Left hindlimb (tissue), 1 donor: Measurements from ENCODE around the gene TBC1D16.
A peak's percentile ranks its signal among the peaks of the same experiment; 100 is the strongest.
"Not testable (repeated sequence)": the region's sequence is repeated elsewhere in the genome, so short reads cannot be mapped to it uniquely, and the experiment has no call there.

Experiments used
- DNase-seq: peaks from one replicate; pipeline ENCODE4 v3.0.0-alpha.2; 2018

TBC1D16 gene

DNA sequence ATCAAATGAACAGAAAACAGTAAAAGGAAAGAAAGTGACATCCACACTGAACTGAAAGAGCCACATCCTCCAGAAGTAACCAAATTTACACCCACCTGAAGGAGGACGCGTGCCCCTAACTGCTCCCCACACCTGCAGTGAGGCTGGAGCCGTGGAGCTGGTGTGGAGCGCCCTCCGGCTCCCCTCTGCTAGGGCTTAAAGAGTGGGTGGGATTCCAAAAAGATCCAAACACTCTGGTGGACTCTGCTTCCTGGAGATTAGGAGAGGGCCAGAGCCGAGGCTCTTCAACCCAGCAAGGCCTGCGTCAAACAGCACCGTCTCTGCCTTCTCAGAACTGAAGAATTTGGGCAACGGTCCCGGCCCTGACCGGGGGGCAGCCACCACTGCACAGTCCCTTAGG lies 16.0 kb upstream of the TBC1D16 start:
- no peak for DNase-seq

- no peak for DNase-seq
These were observed 15.0 kb upstream of the TBC1D16 start for GRCh38 chr17:80050706-80051105.

- DNase-seq: no peak
These were observed 14.3 kb upstream of the TBC1D16 start for GRCh38 chr17:80049986-80050385.

DNA sequence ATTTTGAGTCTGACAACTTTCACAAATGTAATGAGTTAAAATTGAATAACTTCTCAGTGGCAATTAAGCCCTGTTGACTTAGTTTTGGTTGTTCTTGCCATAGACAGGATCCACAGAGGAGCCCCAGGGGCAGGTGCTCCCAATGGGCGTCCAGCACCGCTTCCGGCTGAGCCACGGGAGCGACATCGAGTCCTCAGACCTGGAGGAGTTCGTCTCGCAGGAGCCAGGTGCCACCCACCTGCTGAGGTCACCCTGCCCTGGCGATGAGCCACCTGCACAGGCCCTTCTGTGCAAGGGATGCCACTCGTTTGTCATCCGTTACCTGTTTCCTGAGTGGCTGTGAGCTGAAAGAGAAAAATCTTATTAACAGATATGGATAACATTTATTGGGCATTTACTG lies 11.5 kb upstream of the TBC1D16 start:
- no peak for DNase-seq

- DNase-seq: not testable (repeated sequence)
These were observed 11.0 kb upstream of the TBC1D16 start for GRCh38 chr17:80046709-80047108.

DNA sequence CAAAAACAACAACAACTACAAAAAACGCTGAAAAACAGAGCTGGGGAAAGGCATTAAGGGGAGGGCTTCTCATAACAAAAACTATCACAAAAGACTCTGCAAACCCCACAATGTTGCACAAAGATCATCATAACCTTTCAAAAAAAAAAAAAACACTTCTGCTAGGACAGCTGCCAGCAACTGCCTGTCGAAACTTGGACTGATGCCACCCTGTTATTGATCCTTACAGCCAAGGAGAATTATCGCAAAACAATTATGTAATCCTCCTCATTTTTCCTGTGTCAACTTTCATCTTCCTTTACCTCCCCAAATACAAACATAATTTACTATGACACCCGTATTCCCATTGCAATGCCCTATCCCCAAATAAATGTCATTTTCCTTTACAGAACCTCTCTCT lies 10.0 kb upstream of the TBC1D16 start:
- DNase-seq: no peak

GRCh38 chr17:80043963-80044362 lies 8.3 kb upstream of the TBC1D16 start:
- no peak for DNase-seq

GRCh38 chr17:80036715-80037477 lies 1.2 kb upstream of the TBC1D16 start:
- peak; percentile 74 for DNase-seq

- DNase-seq: peak; percentile 90
These were observed 454 bp upstream of the TBC1D16 start, which contains the start of gene CCDC40 for GRCh38 chr17:80035937-80036714. TSS of gene CCDC40 (plus strand) at chr17:80036642. CDS start at chr17:80036663, 21 bp downstream.

DNA sequence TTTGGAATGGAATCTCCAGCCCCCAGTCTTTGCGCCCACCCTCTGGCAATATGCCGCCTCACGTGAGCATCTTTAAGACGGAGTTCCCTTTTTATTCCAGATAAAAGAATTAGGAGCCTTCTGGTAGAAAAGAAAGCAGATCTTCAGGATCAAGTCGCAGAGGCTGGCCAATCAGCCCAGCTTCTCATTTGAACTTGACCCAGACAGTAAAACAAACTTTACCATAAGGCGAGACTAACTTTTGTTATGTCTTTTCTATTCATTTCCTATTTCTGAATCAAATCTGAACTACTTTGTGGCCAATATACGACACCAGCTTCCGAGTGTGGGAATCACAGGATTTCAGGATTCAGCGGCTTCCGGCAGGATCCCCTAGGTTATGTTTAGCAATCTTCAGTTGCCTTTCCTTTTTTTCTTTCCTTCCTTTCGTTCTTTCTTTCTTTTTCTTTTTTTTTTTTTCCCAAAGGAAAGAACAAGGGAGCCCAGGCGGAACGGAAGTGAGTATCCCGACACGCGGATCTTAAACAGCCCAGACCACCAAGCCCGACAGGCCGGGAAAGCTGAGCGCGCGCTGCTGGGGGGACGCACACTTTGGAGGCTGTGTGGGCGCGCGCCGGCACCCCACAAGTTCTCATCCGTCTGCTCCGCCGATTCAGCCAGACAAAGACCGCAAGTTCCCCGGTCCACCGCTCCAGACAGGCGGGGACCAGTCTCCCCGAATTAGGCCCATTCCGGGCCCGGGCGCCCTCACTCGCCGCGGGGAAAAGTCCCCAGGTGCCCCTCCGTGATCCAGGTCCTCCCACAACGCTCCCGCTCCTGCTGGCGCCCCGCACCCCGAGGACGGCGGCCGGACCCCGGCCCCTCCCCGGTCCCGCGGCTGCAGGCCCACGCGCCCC lies 633 bp downstream of the TBC1D16 start:
- no peak for DNase-seq

DNA sequence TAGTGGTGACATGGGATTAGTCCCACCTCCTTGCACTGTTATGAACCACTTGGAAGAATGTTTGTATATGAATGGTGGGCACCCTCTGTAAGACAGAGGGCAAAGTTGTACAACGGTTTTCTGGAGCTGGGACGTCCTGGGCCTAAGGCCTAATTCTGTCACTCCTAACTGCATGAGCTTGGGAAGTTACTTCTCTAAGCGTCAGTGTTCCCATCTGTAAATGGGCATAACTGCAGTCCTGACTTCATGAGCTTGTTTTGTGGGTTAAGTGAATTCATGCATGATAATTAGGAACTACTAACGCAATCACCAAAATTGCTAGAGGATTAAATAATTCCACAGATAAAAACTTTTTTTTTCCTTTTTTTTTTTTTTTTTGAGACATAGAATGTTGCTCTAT lies 1.8 kb downstream of the TBC1D16 start:
- no peak for DNase-seq

DNA sequence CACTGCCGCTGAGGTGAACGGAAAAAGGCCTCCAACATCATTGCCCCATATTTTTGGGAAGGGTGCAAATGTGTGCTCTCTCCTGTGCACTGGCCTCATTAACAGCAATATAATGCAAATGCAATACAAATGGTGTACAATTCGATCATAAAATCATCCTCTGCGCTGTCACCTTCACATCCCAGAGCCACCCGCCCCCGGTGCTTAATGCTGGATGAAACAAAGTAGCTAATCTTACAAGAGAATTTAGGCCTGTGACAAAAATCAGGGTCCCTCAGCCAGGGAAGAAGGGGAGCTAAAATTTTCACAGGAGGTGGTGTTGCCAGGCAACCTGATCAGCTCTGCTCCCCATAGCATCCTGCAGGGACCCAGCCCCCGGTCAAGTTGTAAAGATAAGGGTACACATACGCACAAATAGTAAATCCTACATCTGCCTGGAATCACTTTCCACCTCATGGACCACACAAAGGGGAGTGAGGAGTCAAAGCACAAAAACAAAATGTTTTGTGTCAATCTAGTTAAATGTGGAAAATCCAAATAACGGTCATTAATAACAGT lies 3.0 kb downstream of the TBC1D16 start:
- no peak for DNase-seq

GRCh38 chr17:80031691-80032430 lies 3.8 kb downstream of the TBC1D16 start:
- no peak for DNase-seq

- DNase-seq: no peak
These were observed 4.8 kb downstream of the TBC1D16 start for GRCh38 chr17:80030730-80031410.

GRCh38 chr17:80029258-80029974 lies 6.3 kb downstream of the TBC1D16 start:
- peak; percentile 90 for DNase-seq

GRCh38 chr17:80028030-80028429 lies 7.6 kb downstream of the TBC1D16 start:
- no peak for DNase-seq

- DNase-seq: no peak
These were observed 8.6 kb downstream of the TBC1D16 start for GRCh38 chr17:80027043-80027435.

GRCh38 chr17:80026359-80027042 lies 9.2 kb downstream of the TBC1D16 start:
- no peak for DNase-seq

- no peak for DNase-seq
These were observed 9.9 kb downstream of the TBC1D16 start for GRCh38 chr17:80025796-80026195.

DNA sequence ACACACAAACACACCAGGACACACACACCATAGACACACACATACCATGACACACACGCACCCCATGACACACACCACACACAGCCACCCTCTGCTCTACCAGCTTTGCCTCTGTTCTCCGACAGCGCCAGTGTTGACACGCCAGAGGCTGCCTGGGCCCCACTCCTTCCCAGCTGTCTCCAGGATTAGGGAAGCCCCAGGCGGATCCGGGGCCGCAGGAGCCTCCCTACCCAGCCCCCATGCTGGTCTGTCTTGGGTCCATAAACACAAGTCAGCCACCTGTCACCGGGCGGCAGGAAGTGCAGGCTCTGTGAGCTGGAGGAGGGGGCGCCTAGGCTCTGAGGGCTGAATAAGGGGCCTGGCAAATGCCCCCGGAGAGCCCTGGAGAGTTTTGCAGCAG lies 10.5 kb downstream of the TBC1D16 start:
- DNase-seq: peak; percentile 76
